GM23338 (cell line): Measurements from ENCODE around the gene TLE1. TPM values are rescaled to one million over a fixed set of nuclear protein-coding genes. Genes with fewer than 3 reads are reported as not detected.

Experiments
- CREB1 ChIP-seq: fragments of 250-450 bp; sonication (Bioruptor Pico); IDR thresholded peaks from 2 replicates; pipeline ENCODE4 v1.5.0; 2020; ENCODE audit warnings: low read depth, mild to moderate bottlenecking, moderate library complexity
- CTCF ChIP-seq, 2 experiments: fragments of 200-600 bp in 1 of 2; sonication (generic) in 1 of 2; conservative IDR thresholded peaks; 2 replicates each; pipeline versions ENCODE4 v1.5.1 to v1.6.1; 2016 to 2017; ENCODE audit warnings: antibody characterized with exemption in 2 of 2, low read depth in 2 of 2, mild to moderate bottlenecking in 2 of 2, moderate library complexity in 1 of 2
- REST ChIP-seq: IDR thresholded peaks from one replicate; pipeline ENCODE4 v1.6.1; 2018; ENCODE audit warnings: antibody characterized with exemption; ENCODE audit not compliant: unreplicated experiment
- ZNF331 ChIP-seq: fragments of 250-450 bp; sonication (Bioruptor Pico); IDR thresholded peaks from 2 replicates; pipeline ENCODE4 v1.5.0; 2020; ENCODE audit warnings: low read depth, mild to moderate bottlenecking, moderate library complexity
- polyA plus RNA-seq: library from polyadenylated mRNA; unstranded; fragments of >200 nt; fragmentation: Nextera tagmentation; extraction: Ambion mirVana; gene quantifications from 2 replicates; pipeline ENCODE4 v1.2.1, GENCODE V29; 2016
- total RNA-seq: library from RNA; depleted of rRNA; stranded (reverse); fragments of >200 nt; shearing (Covaris generic); gene quantifications from 2 replicates; pipeline ENCODE4 v1.2.3, GENCODE V29; 2014
- TF ChIP-seq, protein P1 (sequence below): fragments of 250-450 bp; sonication (Bioruptor Pico); IDR thresholded peaks from 2 replicates; pipeline ENCODE4 v1.5.0; 2020; ENCODE audit warnings: mild to moderate bottlenecking, moderate library complexity

Gene TLE1
- total and polyA plus RNA-seq, 2 experiments from 2014 or later = 58.1 to 132 TPM

DNA sequence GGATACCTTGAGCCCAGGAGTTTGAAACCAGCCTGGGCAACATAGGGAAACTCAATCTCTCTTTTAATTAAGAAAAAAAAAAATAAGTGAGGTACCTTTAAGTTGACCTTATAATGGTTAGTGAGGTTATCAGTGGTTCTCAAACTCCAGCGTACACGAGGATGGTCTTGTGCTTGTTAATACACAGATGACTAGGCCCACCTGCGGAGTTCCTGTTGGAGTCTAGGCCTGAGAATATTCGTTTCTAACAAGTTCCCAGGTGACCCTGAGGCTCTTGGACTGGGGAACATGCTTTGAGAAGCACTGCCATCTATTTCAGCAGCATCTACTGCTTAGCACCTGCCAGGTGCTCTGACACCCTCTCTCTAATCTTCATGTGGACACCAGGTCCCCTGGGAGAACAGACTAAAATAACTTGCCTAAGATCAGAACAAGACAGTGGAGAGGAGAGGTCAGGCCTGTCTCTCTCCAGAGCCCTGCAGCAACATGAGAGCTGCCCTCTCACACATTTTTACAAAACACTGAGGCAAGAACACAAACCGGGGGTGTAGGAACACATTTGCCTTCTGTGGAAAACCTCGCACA is 24.6 kb downstream of the TLE1 start (continued):
- TF ChIP-seq, protein P1, sequence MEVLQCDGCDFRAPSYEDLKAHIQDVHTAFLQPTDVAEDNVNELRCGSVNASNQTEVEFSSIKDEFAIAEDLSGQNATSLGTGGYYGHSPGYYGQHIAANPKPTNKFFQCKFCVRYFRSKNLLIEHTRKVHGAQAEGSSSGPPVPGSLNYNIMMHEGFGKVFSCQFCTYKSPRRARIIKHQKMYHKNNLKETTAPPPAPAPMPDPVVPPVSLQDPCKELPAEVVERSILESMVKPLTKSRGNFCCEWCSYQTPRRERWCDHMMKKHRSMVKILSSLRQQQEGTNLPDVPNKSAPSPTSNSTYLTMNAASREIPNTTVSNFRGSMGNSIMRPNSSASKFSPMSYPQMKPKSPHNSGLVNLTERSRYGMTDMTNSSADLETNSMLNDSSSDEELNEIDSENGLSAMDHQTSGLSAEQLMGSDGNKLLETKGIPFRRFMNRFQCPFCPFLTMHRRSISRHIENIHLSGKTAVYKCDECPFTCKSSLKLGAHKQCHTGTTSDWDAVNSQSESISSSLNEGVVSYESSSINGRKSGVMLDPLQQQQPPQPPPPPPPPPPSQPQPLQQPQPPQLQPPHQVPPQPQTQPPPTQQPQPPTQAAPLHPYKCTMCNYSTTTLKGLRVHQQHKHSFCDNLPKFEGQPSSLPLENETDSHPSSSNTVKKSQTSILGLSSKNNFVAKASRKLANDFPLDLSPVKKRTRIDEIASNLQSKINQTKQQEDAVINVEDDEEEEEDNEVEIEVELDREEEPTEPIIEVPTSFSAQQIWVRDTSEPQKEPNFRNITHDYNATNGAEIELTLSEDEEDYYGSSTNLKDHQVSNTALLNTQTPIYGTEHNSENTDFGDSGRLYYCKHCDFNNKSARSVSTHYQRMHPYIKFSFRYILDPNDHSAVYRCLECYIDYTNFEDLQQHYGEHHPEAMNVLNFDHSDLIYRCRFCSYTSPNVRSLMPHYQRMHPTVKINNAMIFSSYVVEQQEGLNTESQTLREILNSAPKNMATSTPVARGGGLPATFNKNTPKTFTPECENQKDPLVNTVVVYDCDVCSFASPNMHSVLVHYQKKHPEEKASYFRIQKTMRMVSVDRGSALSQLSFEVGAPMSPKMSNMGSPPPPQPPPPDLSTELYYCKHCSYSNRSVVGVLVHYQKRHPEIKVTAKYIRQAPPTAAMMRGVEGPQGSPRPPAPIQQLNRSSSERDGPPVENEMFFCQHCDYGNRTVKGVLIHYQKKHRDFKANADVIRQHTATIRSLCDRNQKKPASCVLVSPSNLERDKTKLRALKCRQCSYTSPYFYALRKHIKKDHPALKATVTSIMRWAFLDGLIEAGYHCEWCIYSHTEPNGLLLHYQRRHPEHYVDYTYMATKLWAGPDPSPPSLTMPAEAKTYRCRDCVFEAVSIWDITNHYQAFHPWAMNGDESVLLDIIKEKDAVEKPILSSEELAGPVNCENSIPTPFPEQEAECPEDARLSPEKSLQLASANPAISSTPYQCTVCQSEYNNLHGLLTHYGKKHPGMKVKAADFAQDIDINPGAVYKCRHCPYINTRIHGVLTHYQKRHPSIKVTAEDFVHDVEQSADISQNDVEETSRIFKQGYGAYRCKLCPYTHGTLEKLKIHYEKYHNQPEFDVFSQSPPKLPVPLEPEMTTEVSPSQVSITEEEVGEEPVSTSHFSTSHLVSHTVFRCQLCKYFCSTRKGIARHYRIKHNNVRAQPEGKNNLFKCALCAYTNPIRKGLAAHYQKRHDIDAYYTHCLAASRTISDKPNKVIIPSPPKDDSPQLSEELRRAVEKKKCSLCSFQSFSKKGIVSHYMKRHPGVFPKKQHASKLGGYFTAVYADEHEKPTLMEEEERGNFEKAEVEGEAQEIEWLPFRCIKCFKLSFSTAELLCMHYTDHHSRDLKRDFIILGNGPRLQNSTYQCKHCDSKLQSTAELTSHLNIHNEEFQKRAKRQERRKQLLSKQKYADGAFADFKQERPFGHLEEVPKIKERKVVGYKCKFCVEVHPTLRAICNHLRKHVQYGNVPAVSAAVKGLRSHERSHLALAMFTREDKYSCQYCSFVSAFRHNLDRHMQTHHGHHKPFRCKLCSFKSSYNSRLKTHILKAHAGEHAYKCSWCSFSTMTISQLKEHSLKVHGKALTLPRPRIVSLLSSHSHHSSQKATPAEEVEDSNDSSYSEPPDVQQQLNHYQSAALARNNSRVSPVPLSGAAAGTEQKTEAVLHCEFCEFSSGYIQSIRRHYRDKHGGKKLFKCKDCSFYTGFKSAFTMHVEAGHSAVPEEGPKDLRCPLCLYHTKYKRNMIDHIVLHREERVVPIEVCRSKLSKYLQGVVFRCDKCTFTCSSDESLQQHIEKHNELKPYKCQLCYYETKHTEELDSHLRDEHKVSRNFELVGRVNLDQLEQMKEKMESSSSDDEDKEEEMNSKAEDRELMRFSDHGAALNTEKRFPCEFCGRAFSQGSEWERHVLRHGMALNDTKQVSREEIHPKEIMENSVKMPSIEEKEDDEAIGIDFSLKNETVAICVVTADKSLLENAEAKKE (CRISPR knock-in tag) = no peak
- TF ChIP-seq CREB1 (no peak), CTCF (conservative IDR thresholded peaks at IDR 0.05; ENCODE audit: low read depth in 2 of 2) (no peak), REST (no peak), ZNF331 (CRISPR knock-in tag) (no peak)
